ENCODE results near the gene PPP1R3G.

DNA sequence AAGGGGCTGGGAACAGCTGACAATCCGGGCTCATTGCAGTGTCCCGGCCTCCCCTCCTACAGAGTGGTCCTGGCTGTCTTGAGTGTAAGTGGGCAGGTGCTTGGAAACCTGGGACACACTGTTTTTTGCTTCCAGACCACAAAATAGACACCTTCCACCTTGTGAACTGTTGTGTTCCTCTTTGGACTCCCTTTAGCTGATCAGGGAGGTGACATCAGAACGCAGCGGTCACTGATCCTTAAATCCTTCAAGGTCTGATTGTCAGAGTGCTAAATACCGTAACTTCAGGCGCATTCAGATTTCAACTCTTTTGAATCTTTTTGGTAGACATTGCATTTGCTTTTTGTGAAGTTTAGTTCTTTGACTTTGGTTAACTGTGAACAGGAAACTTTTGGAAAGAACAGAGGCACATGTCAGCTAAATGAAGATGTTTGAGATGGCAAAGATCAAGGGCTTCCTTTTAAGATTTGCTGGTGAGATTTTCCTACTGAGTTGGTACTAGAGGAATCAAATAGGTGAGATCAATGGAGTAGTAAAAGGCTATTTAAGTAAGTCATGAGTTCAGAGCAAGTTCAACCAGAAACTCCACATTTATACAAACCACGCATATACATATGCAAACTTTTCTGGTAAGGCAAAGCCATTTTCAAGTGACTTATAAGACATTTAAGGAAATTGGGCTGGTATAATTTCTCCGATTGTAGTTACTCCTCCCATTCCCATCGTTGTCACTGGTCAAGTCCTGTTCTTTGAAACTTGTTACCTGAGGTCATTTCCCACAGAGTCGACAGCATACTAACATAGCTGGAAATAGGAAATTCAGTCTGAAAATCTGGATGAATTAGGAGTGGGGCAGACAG lies 6.3 kb downstream of the PPP1R3G start:
- TF ChIP-seq, protein P1, sequence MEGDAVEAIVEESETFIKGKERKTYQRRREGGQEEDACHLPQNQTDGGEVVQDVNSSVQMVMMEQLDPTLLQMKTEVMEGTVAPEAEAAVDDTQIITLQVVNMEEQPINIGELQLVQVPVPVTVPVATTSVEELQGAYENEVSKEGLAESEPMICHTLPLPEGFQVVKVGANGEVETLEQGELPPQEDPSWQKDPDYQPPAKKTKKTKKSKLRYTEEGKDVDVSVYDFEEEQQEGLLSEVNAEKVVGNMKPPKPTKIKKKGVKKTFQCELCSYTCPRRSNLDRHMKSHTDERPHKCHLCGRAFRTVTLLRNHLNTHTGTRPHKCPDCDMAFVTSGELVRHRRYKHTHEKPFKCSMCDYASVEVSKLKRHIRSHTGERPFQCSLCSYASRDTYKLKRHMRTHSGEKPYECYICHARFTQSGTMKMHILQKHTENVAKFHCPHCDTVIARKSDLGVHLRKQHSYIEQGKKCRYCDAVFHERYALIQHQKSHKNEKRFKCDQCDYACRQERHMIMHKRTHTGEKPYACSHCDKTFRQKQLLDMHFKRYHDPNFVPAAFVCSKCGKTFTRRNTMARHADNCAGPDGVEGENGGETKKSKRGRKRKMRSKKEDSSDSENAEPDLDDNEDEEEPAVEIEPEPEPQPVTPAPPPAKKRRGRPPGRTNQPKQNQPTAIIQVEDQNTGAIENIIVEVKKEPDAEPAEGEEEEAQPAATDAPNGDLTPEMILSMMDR (conservative IDR thresholded peaks at IDR 0.05; ENCODE audit: low read length) = no peak
- no peak for TF ChIP-seq EZH2phosphoT487 (IDR thresholded peaks at IDR 0.05; ENCODE audit: borderline replicate concordance)
